ENCODE results near the gene SLC25A41. TPM values are rescaled to one million over a fixed set of nuclear protein-coding genes. Genes with fewer than 3 reads are reported as not detected.

SLC25A41 gene
- total and polyA plus RNA-seq, 2 of the 13 experiments (the other 11 are each of a cell fraction or from before 2014, with no cell fraction given) = 0.33 to 0.95 TPM

GRCh38 chr19:6450166-6450565 lies 16.6 kb upstream of the SLC25A41 start:
- 95% methylated on average over 5 of the region's 5 CpGs for whole genome bisulfite sequencing (ENCODE audit: low lambda C conversion rate)
- no peak for FAIRE-seq
- H3K36me3 ChIP-seq (replicated peaks in 1 of 2; ENCODE audit: control insufficient read depth in 1 of 2, insufficient read depth in 2 of 2, low read length in 2 of 2) = peaks cover 10 to 14% of the 10 kb centered on the region in 2 experiments; a peak in 4 of 5 replicates
- no peak for TF ChIP-seq NFAT5 (CRISPR knock-in tag; IDR thresholded peaks at IDR 0.05)
- no peak for TF ChIP-seq ZNF430 (CRISPR knock-in tag; IDR thresholded peaks at IDR 0.05)
- TF ChIP-seq ZSCAN5A (CRISPR knock-in tag; IDR thresholded peaks at IDR 0.05; ENCODE audit: borderline replicate concordance) = no peak
- no peak for TF ChIP-seq ZSCAN29 (CRISPR knock-in tag; conservative IDR thresholded peaks at IDR 0.05)
- no peak for TF ChIP-seq NR2F1 (CRISPR knock-in tag; IDR thresholded peaks at IDR 0.05)
- no peak for TF ChIP-seq SPEN (CRISPR knock-in tag; IDR thresholded peaks at IDR 0.05; ENCODE audit: low read depth)
- TF ChIP-seq ZNF510 (CRISPR knock-in tag; IDR thresholded peaks at IDR 0.05; ENCODE audit: low read depth) = no peak
- TF ChIP-seq HNF4A (CRISPR knock-in tag; IDR thresholded peaks at IDR 0.05) = no peak
- no peak for TF ChIP-seq ZNF792 (CRISPR knock-in tag; IDR thresholded peaks at IDR 0.05)
- TF ChIP-seq KIAA2018 (CRISPR knock-in tag; IDR thresholded peaks at IDR 0.05; ENCODE audit: borderline replicate concordance) = no peak

More at GRCh38 chr19:6450166-6450565, 16.6 kb upstream of the SLC25A41 start:
- no peaks in the 10 kb centered on the region for H4K20me1 ChIP-seq (ENCODE audit: insufficient read depth, low read length)
- ChIA-PET CTCF (ENCODE audit: low intra/inter-chr PET ratio, low total read pairs) (no interaction called here), POLR2A (no interaction called here)
- no peak overlapping the region for H3K27ac ChIP-seq (ENCODE audit: extremely low read length, insufficient read depth, low read length)
- H3K27me3 ChIP-seq (ENCODE audit: control insufficient read depth in 1 of 2, insufficient read depth in 2 of 2, low read length in 2 of 2) = no peaks in the 10 kb centered on the region
- ATAC-seq (no peak), DNase-seq (ENCODE audit: low spot score) (no peak)
- peaks cover 5% of the 10 kb centered on the region; the same call in 1 of the 2 replicates for H3K9me3 ChIP-seq (ENCODE audit: low read length)
- BruUV-seq (replicated peaks) = no TSS peak
- H3K4me1 ChIP-seq (ENCODE audit: insufficient read depth, low read length) = no peaks in the 10 kb centered on the region
- H3K79me2 ChIP-seq (ENCODE audit: insufficient read depth, low read length) = no peaks in the 10 kb centered on the region
- no peak overlapping the region for H2AFZ ChIP-seq (ENCODE audit: low read length)
- intact Hi-C loops (cut with micrococcal nuclease; ENCODE audit: unreplicated experiment) = no loop called here
- no peak overlapping the region for H3K9ac ChIP-seq (ENCODE audit: insufficient read depth, low read depth, low read length)
- in situ Hi-C loops (cut with HindIII; ENCODE audit: extremely low pct_ligation_motif_present, low pct_unique_long_range_greater_than_20kb) = no loop called here
- H3K4me3 ChIP-seq (replicated peaks in 1 of 3; ENCODE audit: insufficient read depth in 1 of 3, low read depth in 2 of 3, low read length in 3 of 3) = no peak overlapping the region
- H3K4me2 ChIP-seq (ENCODE audit: low read depth, low read length) = no peak overlapping the region

Measured in HepG2 (cell line).